Activated CD4-positive, alpha-beta T cell treated with anti-CD3 and anti-CD28 coated beads, Interleukin-2, amount 10 ng/mL, durations not matched to agents 7 days and 5 days (primary cell): ENCODE data around the gene MAP3K6. TPM values are rescaled to one million over a fixed set of nuclear protein-coding genes. Genes with fewer than 3 reads are reported as not detected.
"Not testable (repeated sequence)": the region's sequence is repeated elsewhere in the genome, so short reads cannot be mapped to it uniquely, and the experiment has no call there.

Experiments used
- CTCF ChIA-PET: fragments of 350-600 bp; sonication (Branson Sonifier 250); formaldehyde crosslinking; loops from one replicate; lab custom pipeline; 2021; ENCODE audit warnings: antibody characterized with exemption; lab: Charles Lee
- POLR2A ChIA-PET: fragments of 350-600 bp; sonication (Branson Sonifier 250); formaldehyde crosslinking; loops from one replicate; lab custom pipeline; 2021; ENCODE audit warnings: antibody characterized with exemption; lab: Charles Lee
- DNase-seq: peaks from one replicate; pipeline ENCODE4 v3.0.0-alpha.2; 2020
- H3K27ac Mint-ChIP-seq: one replicate; pipeline ENCODE4 v1.8.0; 2021; ENCODE audit warnings: mild to moderate bottlenecking, moderate library complexity, mixed read lengths
- H3K27me3 Mint-ChIP-seq: one replicate; pipeline ENCODE4 v1.8.0; 2021; ENCODE audit warnings: mixed read lengths
- H3K36me3 Mint-ChIP-seq: one replicate; pipeline ENCODE4 v1.8.0; 2021; ENCODE audit warnings: low read depth, mixed read lengths
- H3K4me1 Mint-ChIP-seq: one replicate; pipeline ENCODE4 v1.8.0; 2021; ENCODE audit warnings: mixed read lengths
- H3K4me3 Mint-ChIP-seq: one replicate; pipeline ENCODE4 v1.8.0; 2021; ENCODE audit warnings: mild to moderate bottlenecking, moderate library complexity, mixed read lengths
- H3K9me3 Mint-ChIP-seq: one replicate; pipeline ENCODE4 v1.8.0; 2021; ENCODE audit warnings: mixed read lengths
- total RNA-seq, 2 experiments: library from RNA; stranded (reverse); gene quantifications; one replicate each; pipeline ENCODE4 v1.2.3, GENCODE V29; 2021

MAP3K6 gene
- total RNA-seq, 2 experiments from 2014 or later, result 6.4 to 7.6 TPM

- peaks cover 5% of the 10 kb centered on the region for H3K27me3 Mint-ChIP-seq
- CTCF ChIA-PET, result interaction anchor here (0.9 to 6.1 kb wide), 6 partner anchors 27 to 214 kb away, joined by 4 to 112 read pairs (median 10); partner anchors contain the start of gene MAP3K6
- no peaks in the 10 kb centered on the region for H3K9me3 Mint-ChIP-seq
- POLR2A ChIA-PET, result no interaction called here
- H3K4me3 Mint-ChIP-seq, result peak overlapping the region; percentile 64
- no peak overlapping the region for H3K27ac Mint-ChIP-seq
- H3K36me3 Mint-ChIP-seq, result no peaks in the 10 kb centered on the region
- no peak for DNase-seq
- peaks cover 15% of the 10 kb centered on the region for H3K4me1 Mint-ChIP-seq
Measured at GRCh38 chr1:27393641-27394281, 27.0 kb upstream of the MAP3K6 start.

DNA sequence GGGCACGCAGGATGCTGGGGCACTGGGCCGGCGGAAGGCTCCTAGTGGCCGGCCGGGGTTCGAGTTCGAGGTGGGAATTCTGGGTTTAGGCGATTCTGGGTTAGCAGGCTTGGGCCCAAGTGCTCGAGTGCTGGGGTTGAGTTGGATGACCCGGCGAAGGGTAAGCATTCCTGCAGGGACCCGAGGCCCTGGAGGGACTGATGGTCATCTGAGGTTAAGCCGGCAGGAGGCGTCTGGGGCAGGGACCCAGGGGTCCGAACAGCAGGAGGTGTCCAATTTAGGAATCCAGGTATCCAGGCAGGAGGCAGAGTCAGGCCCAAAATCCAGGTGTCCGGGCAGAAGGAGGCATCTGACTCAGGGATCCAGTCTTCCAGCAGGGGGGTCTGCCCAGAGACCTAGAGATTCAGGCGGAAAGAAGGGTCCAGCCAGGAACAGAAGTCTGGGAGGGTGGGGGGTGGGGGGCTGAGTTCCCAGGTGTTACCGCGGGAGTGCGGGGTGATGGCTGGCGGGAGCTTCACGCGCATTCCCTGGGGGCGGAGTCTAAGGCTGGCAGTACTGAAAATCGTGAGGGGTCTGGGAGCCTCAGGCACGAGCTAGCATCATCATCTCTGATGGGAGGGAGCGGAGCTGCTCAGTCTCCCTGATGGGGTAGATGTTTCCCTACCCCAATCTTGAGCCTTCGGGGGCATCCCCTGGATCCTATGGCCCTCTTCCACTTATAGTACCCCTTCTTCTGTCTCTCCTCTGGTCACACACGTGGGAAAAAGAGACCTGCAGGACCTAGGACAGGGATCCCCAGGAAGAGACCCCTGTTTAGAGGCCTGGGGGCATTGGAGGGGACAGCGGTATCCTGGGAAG, 26.2 kb upstream of the MAP3K6 start:
- ChIA-PET CTCF (interaction anchor here (6.1 kb wide), 1 partner anchor 94 kb away, joined by 112 read pairs; no protein-coding TSS in a partner anchor), POLR2A (no interaction called here)
- Mint-ChIP-seq H3K4me3 (peak overlapping the region; percentile 64), H3K4me1 (peaks cover 15% of the 10 kb centered on the region), H3K36me3 (no peaks in the 10 kb centered on the region), H3K9me3 (no peaks in the 10 kb centered on the region), H3K27me3 (peaks cover 8% of the 10 kb centered on the region), H3K27ac (peak overlapping the region; percentile 19)
- DNase-seq, result no peak

GRCh38 chr1:27392096-27392777, 25.5 kb upstream of the MAP3K6 start, which contains the start of gene GPR3:
GPR3 (plus strand) TSS chr1:27392622; CDS start chr1:27393799, 1,177 bp downstream.
- peak within 1 kb of the TSS; percentile 64 for H3K4me3 Mint-ChIP-seq
- peak; percentile 94 for DNase-seq
- H3K27me3 Mint-ChIP-seq, result peaks cover 8% of the 10 kb centered on the region
- ChIA-PET POLR2A (no interaction called here), CTCF (interaction anchor here (1.0 to 3.2 kb wide), 7 partner anchors 9 to 96 kb away, joined by 4 to 28 read pairs (median 7); partner anchors contain the start of gene MAP3K6)
- H3K36me3 Mint-ChIP-seq, result no peaks in the 10 kb centered on the region
- no peaks in the 10 kb centered on the region for H3K9me3 Mint-ChIP-seq
- H3K4me1 Mint-ChIP-seq, result peaks cover 15% of the 10 kb centered on the region
- H3K27ac Mint-ChIP-seq, result peak within 1 kb of the TSS; percentile 87

DNA sequence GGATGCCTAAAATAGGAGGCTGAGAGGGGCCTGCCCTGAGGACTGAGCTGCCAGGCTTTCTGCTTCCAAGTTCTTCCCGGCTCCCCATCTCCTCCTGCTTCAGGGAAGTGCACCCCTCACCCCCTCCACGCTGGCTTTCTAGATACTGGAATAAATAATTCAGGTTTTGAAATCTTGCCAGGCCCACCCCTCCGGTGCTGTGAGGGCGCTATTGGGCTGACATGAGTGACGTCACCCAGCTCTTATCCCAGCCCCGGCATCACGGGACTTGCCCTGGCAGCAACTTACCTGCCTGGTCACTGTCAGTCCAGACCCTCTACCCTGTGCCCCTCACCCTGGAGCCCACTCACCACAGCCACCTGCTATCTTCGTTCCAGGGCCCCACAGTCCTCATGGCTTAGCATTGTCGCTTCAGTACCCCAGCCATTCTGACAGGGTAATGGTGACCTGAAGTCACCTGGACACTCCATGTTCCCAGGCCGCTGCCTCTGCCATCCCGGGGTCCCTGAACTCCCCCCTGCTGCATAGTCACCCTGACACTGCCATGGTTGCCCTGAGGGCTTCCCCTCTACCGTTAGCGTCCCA, 24.8 kb upstream of the MAP3K6 start:
- CTCF ChIA-PET, result interaction anchor here (0.6 to 3.2 kb wide), 13 partner anchors 10 to 271 kb away, joined by 3 to 28 read pairs (median 4); partner anchors contain the start of gene MAP3K6
- Mint-ChIP-seq H3K36me3 (no peaks in the 10 kb centered on the region), H3K4me1 (peaks cover 15% of the 10 kb centered on the region), H3K27ac (no peak overlapping the region), H3K4me3 (peak overlapping the region; percentile 64), H3K27me3 (peaks cover 8% of the 10 kb centered on the region), H3K9me3 (no peaks in the 10 kb centered on the region)
- POLR2A ChIA-PET, result no interaction called here
- no peak for DNase-seq

GRCh38 chr1:27388337-27389005, 21.7 kb upstream of the MAP3K6 start:
- Mint-ChIP-seq H3K36me3 (no peaks in the 10 kb centered on the region), H3K4me1 (peaks cover 15% of the 10 kb centered on the region), H3K4me3 (no peak overlapping the region), H3K9me3 (no peaks in the 10 kb centered on the region), H3K27ac (no peak overlapping the region), H3K27me3 (peaks cover 13% of the 10 kb centered on the region)
- ChIA-PET CTCF (interaction anchor here (0.7 to 3.8 kb wide), 9 partner anchors 11 to 92 kb away, joined by 3 to 33 read pairs (median 5); partner anchors contain the start of gene SYTL1), POLR2A (interaction anchor here (0.7 kb wide), 1 partner anchor 14 kb away, joined by 9 read pairs; the partner anchor contains the start of gene FCN3)
- peak; percentile 82 for DNase-seq

- POLR2A ChIA-PET, H3K9me3 Mint-ChIP-seq, H3K27ac Mint-ChIP-seq, DNase-seq, H3K36me3 Mint-ChIP-seq, H3K4me1 Mint-ChIP-seq, H3K4me3 Mint-ChIP-seq: not testable (repeated sequence)
- peaks cover 16% of the 10 kb centered on the region for H3K27me3 Mint-ChIP-seq
- CTCF ChIA-PET, result interaction anchor here (1.1 kb wide), 1 partner anchor 10 kb away, joined by 4 read pairs; no protein-coding TSS in a partner anchor
Measured at GRCh38 chr1:27384797-27385196, 18.0 kb upstream of the MAP3K6 start.

DNA sequence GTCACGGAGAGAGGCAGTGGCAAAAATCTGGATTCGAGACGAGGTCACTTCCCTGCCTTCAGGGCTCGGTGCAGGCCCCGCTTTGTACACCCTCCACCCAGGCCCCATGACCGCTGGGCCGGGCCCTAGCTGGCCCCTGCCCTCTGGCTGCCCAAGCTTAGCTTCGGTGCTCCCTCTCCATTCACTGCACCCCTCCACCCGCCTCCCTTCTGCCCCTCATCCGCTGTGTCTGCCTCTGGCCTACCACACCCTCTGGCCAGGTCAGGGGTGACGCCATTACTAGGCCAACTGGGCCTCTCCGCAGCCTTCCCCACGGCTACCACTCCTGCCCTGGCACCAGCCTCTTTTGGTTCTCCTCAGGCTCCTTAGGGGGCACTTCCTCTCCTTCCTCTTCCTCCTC, 16.9 kb upstream of the MAP3K6 start:
- Mint-ChIP-seq H3K27me3 (peaks cover 11% of the 10 kb centered on the region), H3K4me3 (no peak overlapping the region), H3K36me3 (no peaks in the 10 kb centered on the region), H3K4me1 (no peaks in the 10 kb centered on the region), H3K9me3 (no peaks in the 10 kb centered on the region), H3K27ac (no peak overlapping the region)
- ChIA-PET CTCF (interaction anchor here (0.5 to 1.1 kb wide), 3 partner anchors 11 to 884 kb away, joined by 3 to 4 read pairs (median 3); no protein-coding TSS in a partner anchor), POLR2A (no interaction called here)
- DNase-seq, result no peak

DNA sequence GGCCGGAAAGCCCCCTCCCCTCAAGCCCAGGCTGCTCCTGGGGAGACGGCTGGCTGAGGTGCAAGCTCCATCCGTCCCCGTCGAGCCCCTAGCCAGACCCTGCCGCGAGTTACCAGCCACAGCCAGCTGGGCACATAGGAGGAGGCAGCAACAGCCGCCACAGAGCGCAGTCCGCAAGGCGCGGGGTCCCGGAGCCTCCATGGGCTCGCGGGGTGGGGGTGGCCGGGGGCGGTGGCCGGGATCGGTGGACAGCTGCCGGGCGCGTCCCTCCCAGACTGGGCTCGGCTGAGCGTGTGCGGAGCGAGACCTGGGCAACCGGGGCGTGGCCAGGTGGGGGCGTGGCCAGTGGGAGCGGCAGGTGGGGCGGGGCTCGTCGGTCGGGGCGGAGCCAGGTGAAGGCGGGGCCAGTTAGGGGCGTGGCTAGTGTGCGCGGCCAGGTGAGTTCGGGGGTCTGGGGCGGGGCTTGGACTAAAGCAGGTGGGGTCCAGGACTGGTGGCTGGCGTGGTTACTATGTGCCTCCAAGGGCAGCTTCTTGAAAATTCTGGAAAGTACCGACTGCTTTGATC, 16.4 kb upstream of the MAP3K6 start, which contains the start of gene CD164L2:
Gene CD164L2, minus strand, starts transcription at position 295 of the 567 bp plus-strand sequence. Its CDS starts 94 bp downstream, at position 201.
- Mint-ChIP-seq H3K36me3 (no peaks in the 10 kb centered on the region), H3K27me3 (peaks cover 9% of the 10 kb centered on the region), H3K9me3 (no peaks in the 10 kb centered on the region), H3K27ac (peak within 1 kb of the TSS; percentile 64), H3K4me3 (no peak within 1 kb of the TSS), H3K4me1 (no peaks in the 10 kb centered on the region)
- CTCF ChIA-PET, result interaction anchor here (0.5 to 2.4 kb wide), 9 partner anchors 11 to 884 kb away, joined by 3 to 8 read pairs (median 6); partner anchors contain the start of gene MAP3K6
- POLR2A ChIA-PET, result no interaction called here
- DNase-seq, result peak; percentile 39

DNA sequence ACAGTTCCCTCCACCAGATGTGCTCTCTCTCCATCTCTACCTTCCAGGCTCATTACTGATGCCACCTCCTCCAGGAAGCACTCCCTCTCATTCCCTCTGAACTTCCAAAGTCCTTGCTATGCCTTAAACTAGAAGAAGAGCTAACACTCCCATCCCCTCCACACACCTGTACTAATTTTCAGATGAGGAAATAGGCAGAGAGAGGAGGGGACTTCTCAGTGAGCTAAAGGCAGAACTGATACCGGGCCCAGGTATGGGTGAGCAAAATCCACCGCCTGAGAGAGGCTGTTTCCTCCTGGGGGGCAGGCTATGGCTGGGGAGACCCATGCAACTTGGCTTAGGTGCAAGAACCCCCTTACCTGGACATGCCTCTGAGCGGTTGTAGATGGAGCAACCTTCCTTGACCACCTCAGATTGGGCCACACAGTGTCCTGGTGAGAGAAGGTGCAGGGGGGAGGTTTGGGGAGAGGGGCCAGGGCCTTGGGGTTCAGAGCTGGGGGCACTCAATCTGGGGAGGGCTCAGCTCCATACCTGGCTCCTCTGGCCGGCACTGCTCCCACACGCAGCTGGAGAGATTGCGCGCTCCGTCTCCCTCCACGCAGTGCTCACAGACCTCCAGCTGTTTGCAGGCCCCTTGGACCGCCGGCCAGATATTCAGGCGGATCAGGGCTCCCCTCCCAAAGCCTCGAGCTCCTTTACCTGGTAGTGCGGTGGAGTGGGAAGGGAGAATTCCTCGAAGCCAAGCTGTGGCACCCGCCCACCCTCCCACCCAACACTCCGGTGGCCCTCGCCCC, 15.4 kb upstream of the MAP3K6 start:
- Mint-ChIP-seq H3K4me1 (no peaks in the 10 kb centered on the region), H3K27me3 (peaks cover 9% of the 10 kb centered on the region), H3K27ac (no peak overlapping the region), H3K36me3 (no peaks in the 10 kb centered on the region), H3K4me3 (no peak overlapping the region), H3K9me3 (no peaks in the 10 kb centered on the region)
- CTCF ChIA-PET, result interaction anchor here (0.5 to 2.4 kb wide), 9 partner anchors 10 to 349 kb away, joined by 3 to 8 read pairs (median 6); partner anchors contain the start of gene MAP3K6
- DNase-seq, result no peak
- POLR2A ChIA-PET, result no interaction called here

GRCh38 chr1:27380766-27381733, 14.3 kb upstream of the MAP3K6 start:
- ChIA-PET CTCF (interaction anchor here (1.8 to 2.4 kb wide), 5 partner anchors 14 to 85 kb away, joined by 5 to 8 read pairs (median 7); partner anchors contain the start of gene MAP3K6), POLR2A (no interaction called here)
- Mint-ChIP-seq H3K36me3 (no peaks in the 10 kb centered on the region), H3K4me3 (no peak overlapping the region), H3K27ac (no peak overlapping the region), H3K9me3 (no peaks in the 10 kb centered on the region), H3K4me1 (no peaks in the 10 kb centered on the region), H3K27me3 (peaks cover 4% of the 10 kb centered on the region)
- no peak for DNase-seq
